IMR-90 (cell line): Measurements from ENCODE around the gene IL16. TPM values are rescaled to one million over a fixed set of nuclear protein-coding genes. Genes with fewer than 3 reads are reported as not detected.

Source experiments
- ATAC-seq: fragments of 200-7000 bp; cut with Tn5 transposase; 2 replicates; pipeline ENCODE4 v1.9.1; 2020; ENCODE audit warnings: low read depth, mild to moderate bottlenecking, moderate library complexity
- BruUV-seq: library from RNA; stranded (reverse); fragments of 400-500 nt; replicated peaks from 2 replicates; lab custom pipeline; 2021; lab: Mats Ljungman, UMichigan
- CTCF ChIA-PET: fragments of 300-600 bp; formaldehyde crosslinking; extraction: SDS; loops from one replicate; lab custom pipeline; 2021; ENCODE audit warnings: antibody characterized with exemption; lab: Yijun Ruan, JAX
- POLR2A ChIA-PET: fragments of 300-600 bp; sonication (Branson Sonifier 250); formaldehyde crosslinking; loops from one replicate; lab custom pipeline; 2022; ENCODE audit warnings: antibody characterized with exemption; ENCODE audit not compliant: unreplicated experiment; lab: Charles Lee
- DNase-seq: peaks from one replicate; pipeline ENCODE4 v3.0.0; 2013
- H2AFZ ChIP-seq: replicated peaks from 2 replicates; pipeline ENCODE3; 2013; ENCODE audit warnings: low read length, mild to moderate bottlenecking; ENCODE audit not compliant: poor library complexity
- H2AK5ac ChIP-seq: 2 replicates; pipeline ENCODE4 v1.6.1; 2013; ENCODE audit warnings: low read depth, low read length, inconsistent platforms
- H2AK9ac ChIP-seq: replicated peaks from 2 replicates; pipeline ENCODE3; 2013; ENCODE audit warnings: mild to moderate bottlenecking, low read depth, low read length, moderate library complexity; ENCODE audit not compliant: poor library complexity
- H2BK120ac ChIP-seq: 2 replicates; pipeline ENCODE4 v1.6.1; 2013; ENCODE audit warnings: low read depth, low read length, inconsistent platforms
- H2BK15ac ChIP-seq: 3 replicates; pipeline ENCODE4 v1.6.1; 2013; ENCODE audit warnings: low read depth, low read length, inconsistent platforms
- H2BK20ac ChIP-seq: 2 replicates; pipeline ENCODE4 v1.6.1; 2013; ENCODE audit warnings: low read depth, mild to moderate bottlenecking, inconsistent platforms, low read length, moderate library complexity
- H2BK5ac ChIP-seq: 2 replicates; pipeline ENCODE4 v1.6.1; 2013; ENCODE audit warnings: mild to moderate bottlenecking, low read depth, low read length, inconsistent platforms; ENCODE audit not compliant: poor library complexity, severe bottlenecking
- H3K14ac ChIP-seq: replicated peaks from 2 replicates; pipeline ENCODE4 v1.6.1; 2013; ENCODE audit warnings: low read depth, low read length, inconsistent platforms
- H3K18ac ChIP-seq: 2 replicates; pipeline ENCODE4 v1.6.1; 2013; ENCODE audit warnings: low read depth, low read length, control low read depth
- H3K23ac ChIP-seq: 2 replicates; pipeline ENCODE4 v1.6.1; 2013; ENCODE audit warnings: low read depth, low read length, inconsistent platforms
- H3K27ac ChIP-seq: 2 replicates; pipeline ENCODE4 v1.5.1; 2013; ENCODE audit warnings: mild to moderate bottlenecking, control low read depth, low read length; ENCODE audit not compliant: insufficient read depth
- H3K27me3 ChIP-seq: 2 replicates; pipeline ENCODE4 v1.6.1; 2013; ENCODE audit warnings: low read length; ENCODE audit not compliant: control insufficient read depth, insufficient read depth
- H3K36me3 ChIP-seq: 2 replicates; pipeline ENCODE4 v1.6.1; 2013; ENCODE audit warnings: low read length, mixed read lengths; ENCODE audit not compliant: control insufficient read depth, insufficient read depth
- H3K4ac ChIP-seq: 2 replicates; pipeline ENCODE4 v1.6.1; 2013; ENCODE audit warnings: low read depth, low read length, inconsistent platforms
- H3K4me1 ChIP-seq: 2 replicates; pipeline ENCODE4 v1.6.1; 2013; ENCODE audit warnings: low read length, mixed read lengths; ENCODE audit not compliant: control insufficient read depth, insufficient read depth
- H3K4me2 ChIP-seq: 2 replicates; pipeline ENCODE4 v1.6.1; 2013; ENCODE audit warnings: low read depth, mild to moderate bottlenecking, control low read depth, low read length, moderate library complexity
- H3K4me3 ChIP-seq: 2 replicates; pipeline ENCODE4 v1.5.1; 2013; ENCODE audit warnings: low read depth, mild to moderate bottlenecking, control low read depth, low read length, moderate library complexity; ENCODE audit not compliant: insufficient read depth
- H3K56ac ChIP-seq: 2 replicates; pipeline ENCODE4 v1.6.1; 2013; ENCODE audit warnings: low read length, inconsistent platforms; ENCODE audit not compliant: insufficient read depth; ENCODE audit errors: extremely low read depth
- H3K79me1 ChIP-seq, 2 experiments: 2 replicates each; pipeline ENCODE4 v1.6.1; 2013; ENCODE audit warnings: low read length in 2 of 2, inconsistent platforms in 1 of 2, low read depth in 1 of 2
- H3K9ac ChIP-seq: 2 replicates; pipeline ENCODE4 v1.6.1; 2013; ENCODE audit warnings: low read depth, low read length, control low read depth
- H3K9me1 ChIP-seq: 2 replicates; pipeline ENCODE4 v1.6.1; 2013; ENCODE audit warnings: low read length, inconsistent platforms; ENCODE audit not compliant: insufficient read depth
- H3K9me3 ChIP-seq: 2 replicates; pipeline ENCODE4 v1.6.1; 2013; ENCODE audit warnings: low read length; ENCODE audit not compliant: control insufficient read depth, insufficient read depth
- H4K20me1 ChIP-seq: 2 replicates; pipeline ENCODE4 v1.6.1; 2013; ENCODE audit warnings: low read length, inconsistent platforms; ENCODE audit not compliant: insufficient read depth
- H4K5ac ChIP-seq: 2 replicates; pipeline ENCODE4 v1.6.1; 2013; ENCODE audit warnings: mild to moderate bottlenecking, low read depth, low read length, control low read depth
- H4K8ac ChIP-seq, 2 experiments: 2 replicates each; pipeline ENCODE4 v1.6.1; 2013; ENCODE audit warnings: low read depth in 2 of 2, low read length in 2 of 2, control low read depth in 1 of 2, inconsistent platforms in 1 of 2
- H4K91ac ChIP-seq: 2 replicates; pipeline ENCODE4 v1.6.1; 2013; ENCODE audit warnings: low read depth, low read length, inconsistent platforms; ENCODE audit not compliant: insufficient read depth
- BHLHE40 ChIP-seq: fragments of 150-350 bp; IDR thresholded peaks from 2 replicates; pipeline ENCODE4 v1.6.1; 2016; ENCODE audit warnings: mild to moderate bottlenecking, low read depth, low read length
- CEBPB ChIP-seq: IDR thresholded peaks from 2 replicates; pipeline ENCODE4 v1.6.1; 2012; ENCODE audit warnings: low read depth, low read length, improper control_type of control experiment
- CHD1 ChIP-seq: IDR thresholded peaks from 2 replicates; pipeline ENCODE4 v1.6.1; 2012; ENCODE audit warnings: low read depth, low read length, improper control_type of control experiment
- MAFK ChIP-seq: IDR thresholded peaks from 2 replicates; pipeline ENCODE4 v1.6.1; 2012; ENCODE audit warnings: low read depth, low read length, improper control_type of control experiment
- MAZ ChIP-seq: IDR thresholded peaks from 2 replicates; pipeline ENCODE4 v1.6.1; 2012; ENCODE audit warnings: low read depth, mild to moderate bottlenecking, low read length, improper control_type of control experiment, moderate library complexity, borderline replicate concordance
- MXI1 ChIP-seq: IDR thresholded peaks from 2 replicates; pipeline ENCODE4 v1.6.1; 2012; ENCODE audit warnings: low read depth, mild to moderate bottlenecking, low read length, moderate library complexity, borderline replicate concordance
- NFE2L2 ChIP-seq: fragments of 150-350 bp; IDR thresholded peaks from 2 replicates; pipeline ENCODE4 v1.6.1; 2016; ENCODE audit warnings: low read depth, mild to moderate bottlenecking, low read length
- POLR2A ChIP-seq: IDR thresholded peaks from 2 replicates; pipeline ENCODE4 v1.6.1; 2012; ENCODE audit warnings: mild to moderate bottlenecking, low read depth, low read length
- RAD21 ChIP-seq: IDR thresholded peaks from 2 replicates; pipeline ENCODE4 v1.6.1; 2012; ENCODE audit warnings: low read length, improper control_type of control experiment
- RCOR1 ChIP-seq: IDR thresholded peaks from 2 replicates; pipeline ENCODE4 v1.6.1; 2012; ENCODE audit warnings: mild to moderate bottlenecking, low read length, improper control_type of control experiment; ENCODE audit not compliant: insufficient replicate concordance
- RFX5 ChIP-seq: IDR thresholded peaks from 2 replicates; pipeline ENCODE4 v1.8.0; 2012; ENCODE audit warnings: low read depth, mild to moderate bottlenecking, low read length, moderate library complexity
- SMC3 ChIP-seq: fragments of 150-350 bp; IDR thresholded peaks from 2 replicates; pipeline ENCODE4 v1.6.1; 2016; ENCODE audit warnings: low read depth, mild to moderate bottlenecking, antibody characterized with exemption, low read length, moderate library complexity
- USF2 ChIP-seq: fragments of 150-350 bp; IDR thresholded peaks from 2 replicates; pipeline ENCODE4 v1.6.1; 2017; ENCODE audit warnings: mild to moderate bottlenecking, antibody characterized with exemption, low read length, low read depth
- WGBS, 2 experiments: methylation state at CpG; one replicate each; pipeline versions ENCODE4 v1.1.5 to v1.1.7; 2013; ENCODE audit warnings: missing lambda C conversion rate in 2 of 2; ENCODE audit not compliant: insufficient read length in 1 of 2; ENCODE audit errors: extremely low coverage in 2 of 2; 5-methylcytosine and 5-hydroxymethylcytosine counted together
- dilution Hi-C: fragments of 300-500 bp; cut with HindIII; formaldehyde crosslinking; loops from one replicate; pipeline ENCODE4 v1.14.3; 2018; ENCODE audit warnings: low sequenced_read_pairs; ENCODE audit not compliant: unreplicated experiment
- in situ Hi-C: fragments of 300-500 bp; cut with MboI; formaldehyde crosslinking; loops from 3 replicates; pipeline ENCODE4 v1.14.3; 2019; ENCODE audit warnings: low sequenced_read_pairs, inconsistent platforms, mixed read lengths
- intact Hi-C: fragments of 100-400 bp; cut with micrococcal nuclease; formaldehyde crosslinking; loops from 2 replicates; pipeline ENCODE4 v1.10.0; 2022
- polyA plus RNA-seq, 3 experiments: library from polyadenylated mRNA; depleted of rRNA; stranded (reverse); fragments of >200 nt; gene quantifications; 2 replicates each; pipeline ENCODE4 v1.2.3, GENCODE V29; 2012; ENCODE audit warnings: low replicate concordance in 1 of 3
- total RNA-seq: library from RNA; depleted of rRNA; stranded (reverse); fragments of >200 nt; gene quantifications from 2 replicates; pipeline ENCODE4 v1.2.3, GENCODE V29; 2012

IL16 gene
- total and polyA plus RNA-seq, 2 of the 4 experiments (the other 2 are of a cell fraction), result 0.18 to 0.27 TPM

GRCh38 chr15:81308260-81308659 is 111.6 kb downstream of the IL16 start:
- in situ Hi-C loops, result no loop called here
- CTCF ChIA-PET, result interaction anchor here (1.0 kb wide), 1 partner anchor 58 kb away, joined by 3 read pairs; no protein-coding TSS in a partner anchor
- H2BK20ac ChIP-seq, result no peak overlapping the region; the same call in 1 of the 2 replicates

More at GRCh38 chr15:81308260-81308659, 111.6 kb downstream of the IL16 start:
- H4K8ac ChIP-seq, result no peak overlapping the region
- no peak overlapping the region for H3K27ac ChIP-seq
- no peak overlapping the region for H4K5ac ChIP-seq
- peak overlapping the region; percentile 39 for H2AK9ac ChIP-seq
- WGBS, 2 experiments, result no CpG with 5 or more reads among the region's 2 CpGs
- POLR2A ChIA-PET, result no interaction called here
- peaks cover 19% of the 10 kb centered on the region for H3K4me1 ChIP-seq
- H3K4me3 ChIP-seq, result no peak overlapping the region
- 0 out of 2 replicates have a peak overlapping the region, but pooled peaks have one; percentile 23 for H2AK5ac ChIP-seq
- H2BK5ac ChIP-seq, result no peak overlapping the region
- no peak overlapping the region for H3K9ac ChIP-seq
- no peak overlapping the region for H3K14ac ChIP-seq
- H3K79me1 ChIP-seq, result 0 out of 4 replicates have a peak, but pooled peaks cover 0 to 11% of the 10 kb centered on the region in 2 experiments
- peaks cover 37% of the 10 kb centered on the region for H3K36me3 ChIP-seq
- H3K4ac ChIP-seq, result no peak overlapping the region
- intact Hi-C loops, result no loop called here
- DNase-seq (no peak), ATAC-seq (no peak)
- H3K18ac ChIP-seq, result no peak overlapping the region
- no peak overlapping the region for H2BK15ac ChIP-seq
- BruUV-seq, result no TSS peak
- no peaks in the 10 kb centered on the region for H3K27me3 ChIP-seq
- 0 out of 2 replicates have a peak overlapping the region, but pooled peaks have one; percentile 5 for H4K91ac ChIP-seq
- H3K9me1 ChIP-seq, result peaks cover 28% of the 10 kb centered on the region
- H2AFZ ChIP-seq, result no peak overlapping the region
- no peaks in the 10 kb centered on the region for H4K20me1 ChIP-seq
- no peak overlapping the region for H2BK120ac ChIP-seq
- no peak overlapping the region for H3K4me2 ChIP-seq
- dilution Hi-C loops, result no loop called here
- H3K9me3 ChIP-seq, result no peaks in the 10 kb centered on the region
- TF ChIP-seq USF2, result no peak
- no peak for TF ChIP-seq RFX5
- no peak for TF ChIP-seq POLR2A
- no peak for TF ChIP-seq BHLHE40
- TF ChIP-seq NFE2L2, result no peak
- no peak for TF ChIP-seq CHD1
- TF ChIP-seq MAZ, result no peak
- TF ChIP-seq SMC3, result no peak
- TF ChIP-seq MAFK, result no peak
- TF ChIP-seq MXI1, result no peak
- no peak for TF ChIP-seq CEBPB
- no peak for TF ChIP-seq RAD21
- TF ChIP-seq RCOR1, result no peak
- no peak overlapping the region for H3K23ac ChIP-seq
- no peak overlapping the region for H3K56ac ChIP-seq
